Activated T-cell treated with anti-CD3 and anti-CD28 coated beads, Interleukin-2, amount 50 U/mL, for 48 hours (primary cell): ENCODE data around the gene SEMA3E.
"Not testable (repeated sequence)": the region's sequence is repeated elsewhere in the genome, so short reads cannot be mapped to it uniquely, and the experiment has no call there.

Source experiments
- DNase-seq, 2 experiments: peaks; one replicate each; pipeline ENCODE4 v3.0.0-alpha.2; 2020

SEMA3E gene

GRCh38 chr7:83648464-83649241 is at the start of gene SEMA3E:
TSS of gene SEMA3E (minus strand) at chr7:83649139.
- DNase-seq, result no peak

GRCh38 chr7:83697804-83698530 is 49.0 kb upstream of the SEMA3E start:
- DNase-seq, result no peak

GRCh38 chr7:83696101-83696500 is 47.2 kb upstream of the SEMA3E start:
- DNase-seq, result no peak

- no peak for DNase-seq
Observed at GRCh38 chr7:83695128-83695960, 46.4 kb upstream of the SEMA3E start.

GRCh38 chr7:83693256-83693655 is 44.3 kb upstream of the SEMA3E start:
- no peak for DNase-seq

GRCh38 chr7:83691095-83691494 is 42.2 kb upstream of the SEMA3E start:
- no peak for DNase-seq

- DNase-seq, result no peak
Observed at GRCh38 chr7:83689855-83690254, 40.9 kb upstream of the SEMA3E start.

- DNase-seq, result no peak
Observed at GRCh38 chr7:83686416-83686815, 37.5 kb upstream of the SEMA3E start.

GRCh38 chr7:83684928-83685327 is 36.0 kb upstream of the SEMA3E start:
- DNase-seq, result no peak

GRCh38 chr7:83681200-83681778 is 32.4 kb upstream of the SEMA3E start:
- DNase-seq, result no peak

GRCh38 chr7:83677180-83677866 is 28.4 kb upstream of the SEMA3E start:
- DNase-seq, result no peak

- not testable (repeated sequence) for DNase-seq
Observed at GRCh38 chr7:83673291-83673690, 24.4 kb upstream of the SEMA3E start.

GRCh38 chr7:83672157-83672556 is 23.2 kb upstream of the SEMA3E start:
- no peak for DNase-seq

- DNase-seq, result no peak
Observed at GRCh38 chr7:83663131-83663530, 14.2 kb upstream of the SEMA3E start.

- DNase-seq, result no peak
Observed at GRCh38 chr7:83658126-83658525, 9.2 kb upstream of the SEMA3E start.

GRCh38 chr7:83655951-83656556 is 7.1 kb upstream of the SEMA3E start:
- no peak for DNase-seq

GRCh38 chr7:83652481-83652880 is 3.5 kb upstream of the SEMA3E start:
- no peak for DNase-seq

GRCh38 chr7:83649701-83650100 is 762 bp upstream of the SEMA3E start:
- DNase-seq, result no peak

- no peak for DNase-seq
Observed at GRCh38 chr7:83646027-83646426, 2.9 kb downstream of the SEMA3E start.

GRCh38 chr7:83643739-83644138 is 5.2 kb downstream of the SEMA3E start:
- DNase-seq, result no peak

- no peak for DNase-seq
Observed at GRCh38 chr7:83643012-83643411, 5.9 kb downstream of the SEMA3E start.
